ENCODE data around the gene XAB2.

Gene XAB2

GRCh38 chr19:7620442-7621412 is 8.6 kb downstream of the XAB2 start:
- H3K36me3 ChIP-seq (ENCODE audit: insufficient read depth, low read length), result peaks cover 44% of the 10 kb centered on the region
- no peak overlapping the region for H2AFZ ChIP-seq (ENCODE audit: low read length)
- no peak overlapping the region for H3K9ac ChIP-seq (ENCODE audit: low read length)
- no peak overlapping the region for H3K27ac ChIP-seq (ENCODE audit: low read depth, low read length, poor library complexity, severe bottlenecking)
- no peaks in the 10 kb centered on the region for H4K20me1 ChIP-seq (ENCODE audit: insufficient read depth, low read length)
- no peak for TF ChIP-seq EZH2 (IDR thresholded peaks at IDR 0.05; ENCODE audit: borderline replicate concordance, low read length)
- TF ChIP-seq CTCF (IDR thresholded peaks at IDR 0.05; ENCODE audit: low read length), result no peak
- no peaks in the 10 kb centered on the region for H3K9me3 ChIP-seq (ENCODE audit: low read length)
- H3K4me3 ChIP-seq (ENCODE audit: low read depth, low read length, poor library complexity, severe bottlenecking), result no peak overlapping the region
- no peaks in the 10 kb centered on the region for H3K27me3 ChIP-seq (ENCODE audit: insufficient read depth, low read length)
- no peaks in the 10 kb centered on the region for H3K4me1 ChIP-seq (ENCODE audit: insufficient read depth, low read length, severe bottlenecking)
- no peaks in the 10 kb centered on the region for H3K9me2 ChIP-seq (ENCODE audit: low read depth, low read length)
- no peaks in the 10 kb centered on the region for H3F3A ChIP-seq (ENCODE audit: insufficient read depth, low read length)
- H3K4me2 ChIP-seq (ENCODE audit: low read length), result no peak overlapping the region
- H3K79me2 ChIP-seq (ENCODE audit: insufficient read depth, low read length), result no peaks in the 10 kb centered on the region

- Histone ChIP-seq H4K20me1 (ENCODE audit: insufficient read depth, low read length) (no peaks in the 10 kb centered on the region), H3K27me3 (ENCODE audit: insufficient read depth, low read length) (no peaks in the 10 kb centered on the region), H3K9me3 (ENCODE audit: low read length) (no peaks in the 10 kb centered on the region), H2AFZ (ENCODE audit: low read length) (no peak overlapping the region), H3F3A (ENCODE audit: insufficient read depth, low read length) (no peaks in the 10 kb centered on the region), H3K4me3 (ENCODE audit: low read depth, low read length, poor library complexity, severe bottlenecking) (no peak overlapping the region), H3K9me2 (ENCODE audit: low read depth, low read length) (no peaks in the 10 kb centered on the region), H3K9ac (ENCODE audit: low read length) (no peak overlapping the region), H3K79me2 (ENCODE audit: insufficient read depth, low read length) (no peaks in the 10 kb centered on the region), H3K27ac (ENCODE audit: low read depth, low read length, poor library complexity, severe bottlenecking) (no peak overlapping the region), H3K4me2 (ENCODE audit: low read length) (no peak overlapping the region), H3K4me1 (ENCODE audit: insufficient read depth, low read length, severe bottlenecking) (no peaks in the 10 kb centered on the region), H3K36me3 (ENCODE audit: insufficient read depth, low read length) (peaks cover 41% of the 10 kb centered on the region; the same call in 1 of the 2 replicates)
- TF ChIP-seq EZH2 (IDR thresholded peaks at IDR 0.05; ENCODE audit: borderline replicate concordance, low read length) (no peak), CTCF (IDR thresholded peaks at IDR 0.05; ENCODE audit: low read length) (no peak)
Measured at GRCh38 chr19:7619671-7620441, 9.5 kb downstream of the XAB2 start.

- Histone ChIP-seq H3F3A (ENCODE audit: insufficient read depth, low read length) (no peaks in the 10 kb centered on the region), H3K4me2 (ENCODE audit: low read length) (no peak overlapping the region), H3K9ac (ENCODE audit: low read length) (no peak overlapping the region), H3K36me3 (ENCODE audit: insufficient read depth, low read length) (peaks cover 41% of the 10 kb centered on the region; the same call in 1 of the 2 replicates), H4K20me1 (ENCODE audit: insufficient read depth, low read length) (no peaks in the 10 kb centered on the region), H3K4me3 (ENCODE audit: low read depth, low read length, poor library complexity, severe bottlenecking) (no peak overlapping the region), H3K9me2 (ENCODE audit: low read depth, low read length) (no peaks in the 10 kb centered on the region), H3K79me2 (ENCODE audit: insufficient read depth, low read length) (no peaks in the 10 kb centered on the region), H3K4me1 (ENCODE audit: insufficient read depth, low read length, severe bottlenecking) (no peaks in the 10 kb centered on the region), H2AFZ (ENCODE audit: low read length) (no peak overlapping the region), H3K27ac (ENCODE audit: low read depth, low read length, poor library complexity, severe bottlenecking) (no peak overlapping the region), H3K27me3 (ENCODE audit: insufficient read depth, low read length) (no peaks in the 10 kb centered on the region), H3K9me3 (ENCODE audit: low read length) (no peaks in the 10 kb centered on the region)
- TF ChIP-seq EZH2 (IDR thresholded peaks at IDR 0.05; ENCODE audit: borderline replicate concordance, low read length), result no peak
- no peak for TF ChIP-seq CTCF (IDR thresholded peaks at IDR 0.05; ENCODE audit: low read length)
Measured at GRCh38 chr19:7618771-7619510, 10.4 kb downstream of the XAB2 start.
